ENCODE results near the gene FRMD5.
"Not testable (repeated sequence)": the region's sequence is repeated elsewhere in the genome, so short reads cannot be mapped to it uniquely, and the experiment has no call there.

Gene FRMD5

GRCh38 chr15:43867096-43867495 lies 328.0 kb downstream of the FRMD5 start:
- Histone ChIP-seq H3K9ac (ENCODE audit: low read depth, low read length) (no peak overlapping the region), H3K4me1 (ENCODE audit: control insufficient read depth, insufficient read depth, low read length) (no peaks in the 10 kb centered on the region), H3K36me3 (ENCODE audit: insufficient read depth, low read length) (peaks cover 4% of the 10 kb centered on the region), H3K27me3 (ENCODE audit: control insufficient read depth, insufficient read depth, low read length) (no peaks in the 10 kb centered on the region), H3K4me3 (ENCODE audit: low read length) (no peak overlapping the region), H3K9me3 (replicated peaks; ENCODE audit: low read length) (no peaks in the 10 kb centered on the region), H3K4me2 (ENCODE audit: low read length) (no peak overlapping the region)

- not testable (repeated sequence) for H3K36me3 ChIP-seq (ENCODE audit: insufficient read depth, low read length); H3K4me3 ChIP-seq (ENCODE audit: low read length); H3K9me3 ChIP-seq (replicated peaks; ENCODE audit: low read length); H3K4me2 ChIP-seq (ENCODE audit: low read length); H3K9ac ChIP-seq (ENCODE audit: low read depth, low read length); H3K4me1 ChIP-seq (ENCODE audit: control insufficient read depth, insufficient read depth, low read length); H3K27me3 ChIP-seq (ENCODE audit: control insufficient read depth, insufficient read depth, low read length)
Measured at GRCh38 chr15:43866636-43867035, 328.4 kb downstream of the FRMD5 start.

GRCh38 chr15:43859546-43859945 lies 335.5 kb downstream of the FRMD5 start:
- Histone ChIP-seq H3K36me3 (ENCODE audit: insufficient read depth, low read length) (peaks cover 9% of the 10 kb centered on the region), H3K27me3 (ENCODE audit: control insufficient read depth, insufficient read depth, low read length) (no peaks in the 10 kb centered on the region), H3K4me3 (ENCODE audit: low read length) (no peak overlapping the region), H3K4me2 (ENCODE audit: low read length) (no peak overlapping the region), H3K9ac (ENCODE audit: low read depth, low read length) (no peak overlapping the region), H3K4me1 (ENCODE audit: control insufficient read depth, insufficient read depth, low read length) (no peaks in the 10 kb centered on the region), H3K9me3 (replicated peaks; ENCODE audit: low read length) (no peaks in the 10 kb centered on the region)

- no peak overlapping the region for H3K4me2 ChIP-seq (ENCODE audit: low read length)
- H3K36me3 ChIP-seq (ENCODE audit: insufficient read depth, low read length), result peaks cover 14% of the 10 kb centered on the region
- H3K9ac ChIP-seq (ENCODE audit: low read depth, low read length), result no peak overlapping the region
- H3K4me3 ChIP-seq (ENCODE audit: low read length), result no peak overlapping the region
- H3K9me3 ChIP-seq (replicated peaks; ENCODE audit: low read length), result no peaks in the 10 kb centered on the region
- H3K27me3 ChIP-seq (ENCODE audit: control insufficient read depth, insufficient read depth, low read length), result no peaks in the 10 kb centered on the region
- no peaks in the 10 kb centered on the region for H3K4me1 ChIP-seq (ENCODE audit: control insufficient read depth, insufficient read depth, low read length)
Measured at GRCh38 chr15:43854801-43855200, 340.3 kb downstream of the FRMD5 start.

GRCh38 chr15:43852607-43853006 lies 342.5 kb downstream of the FRMD5 start:
- H3K27me3 ChIP-seq (ENCODE audit: control insufficient read depth, insufficient read depth, low read length), result no peaks in the 10 kb centered on the region
- peaks cover 4% of the 10 kb centered on the region for H3K36me3 ChIP-seq (ENCODE audit: insufficient read depth, low read length)
- no peak overlapping the region for H3K4me3 ChIP-seq (ENCODE audit: low read length)

GRCh38 chr15:43851251-43851650 lies 343.8 kb downstream of the FRMD5 start:
- Histone ChIP-seq H3K36me3 (ENCODE audit: insufficient read depth, low read length) (peaks cover 4% of the 10 kb centered on the region), H3K9ac (ENCODE audit: low read depth, low read length) (no peak overlapping the region), H3K4me2 (ENCODE audit: low read length) (no peak overlapping the region), H3K27me3 (ENCODE audit: control insufficient read depth, insufficient read depth, low read length) (no peaks in the 10 kb centered on the region), H3K9me3 (replicated peaks; ENCODE audit: low read length) (no peaks in the 10 kb centered on the region), H3K4me3 (ENCODE audit: low read length) (no peak overlapping the region), H3K4me1 (ENCODE audit: control insufficient read depth, insufficient read depth, low read length) (no peaks in the 10 kb centered on the region)

More at GRCh38 chr15:43852607-43853006, 342.5 kb downstream of the FRMD5 start:
- no peaks in the 10 kb centered on the region for H3K9me3 ChIP-seq (replicated peaks; ENCODE audit: low read length)
- H3K4me2 ChIP-seq (ENCODE audit: low read length), result no peak overlapping the region
- H3K4me1 ChIP-seq (ENCODE audit: control insufficient read depth, insufficient read depth, low read length), result no peaks in the 10 kb centered on the region
- no peak overlapping the region for H3K9ac ChIP-seq (ENCODE audit: low read depth, low read length)

- Histone ChIP-seq H3K9me3 (replicated peaks; ENCODE audit: low read length) (no peaks in the 10 kb centered on the region), H3K9ac (ENCODE audit: low read depth, low read length) (no peak overlapping the region), H3K4me2 (ENCODE audit: low read length) (no peak overlapping the region), H3K4me1 (ENCODE audit: control insufficient read depth, insufficient read depth, low read length) (no peaks in the 10 kb centered on the region), H3K27me3 (ENCODE audit: control insufficient read depth, insufficient read depth, low read length) (no peaks in the 10 kb centered on the region), H3K4me3 (ENCODE audit: low read length) (no peak overlapping the region), H3K36me3 (ENCODE audit: insufficient read depth, low read length) (no peaks in the 10 kb centered on the region)
Measured at GRCh38 chr15:43845421-43845820, 349.6 kb downstream of the FRMD5 start.

GRCh38 chr15:43832485-43832884 lies 362.6 kb downstream of the FRMD5 start:
- H3K27me3 ChIP-seq (ENCODE audit: control insufficient read depth, insufficient read depth, low read length); H3K4me3 ChIP-seq (ENCODE audit: low read length); H3K9me3 ChIP-seq (replicated peaks; ENCODE audit: low read length); H3K4me2 ChIP-seq (ENCODE audit: low read length); H3K9ac ChIP-seq (ENCODE audit: low read depth, low read length): not testable (repeated sequence)
- Histone ChIP-seq H3K36me3 (ENCODE audit: insufficient read depth, low read length) (peaks cover 10% of the 10 kb centered on the region), H3K4me1 (ENCODE audit: control insufficient read depth, insufficient read depth, low read length) (peaks cover 13% of the 10 kb centered on the region)

GRCh38 chr15:43831519-43832052 lies 363.5 kb downstream of the FRMD5 start:
- H3K9ac ChIP-seq (ENCODE audit: low read depth, low read length); H3K27me3 ChIP-seq (ENCODE audit: control insufficient read depth, insufficient read depth, low read length); H3K4me2 ChIP-seq (ENCODE audit: low read length); H3K4me3 ChIP-seq (ENCODE audit: low read length); H3K36me3 ChIP-seq (ENCODE audit: insufficient read depth, low read length); H3K9me3 ChIP-seq (replicated peaks; ENCODE audit: low read length): not testable (repeated sequence)
- peaks cover 20% of the 10 kb centered on the region for H3K4me1 ChIP-seq (ENCODE audit: control insufficient read depth, insufficient read depth, low read length)

GRCh38 chr15:43830691-43831275 lies 364.3 kb downstream of the FRMD5 start:
- H3K4me1 ChIP-seq (ENCODE audit: control insufficient read depth, insufficient read depth, low read length), result peaks cover 25% of the 10 kb centered on the region
- H3K4me2 ChIP-seq (ENCODE audit: low read length); H3K27me3 ChIP-seq (ENCODE audit: control insufficient read depth, insufficient read depth, low read length); H3K4me3 ChIP-seq (ENCODE audit: low read length); H3K36me3 ChIP-seq (ENCODE audit: insufficient read depth, low read length); H3K9me3 ChIP-seq (replicated peaks; ENCODE audit: low read length); H3K9ac ChIP-seq (ENCODE audit: low read depth, low read length): not testable (repeated sequence)

- H3K9me3 ChIP-seq (replicated peaks; ENCODE audit: low read length); H3K36me3 ChIP-seq (ENCODE audit: insufficient read depth, low read length); H3K4me2 ChIP-seq (ENCODE audit: low read length); H3K9ac ChIP-seq (ENCODE audit: low read depth, low read length); H3K27me3 ChIP-seq (ENCODE audit: control insufficient read depth, insufficient read depth, low read length); H3K4me3 ChIP-seq (ENCODE audit: low read length): not testable (repeated sequence)
- H3K4me1 ChIP-seq (ENCODE audit: control insufficient read depth, insufficient read depth, low read length), result peaks cover 25% of the 10 kb centered on the region
Measured at GRCh38 chr15:43829951-43830540, 365.0 kb downstream of the FRMD5 start.

GRCh38 chr15:43828061-43828657 lies 366.9 kb downstream of the FRMD5 start:
- no peaks in the 10 kb centered on the region for H3K36me3 ChIP-seq (ENCODE audit: insufficient read depth, low read length)
- peak overlapping the region; percentile 88 for H3K4me3 ChIP-seq (ENCODE audit: low read length)
- no peaks in the 10 kb centered on the region for H3K9me3 ChIP-seq (replicated peaks; ENCODE audit: low read length)
- no peaks in the 10 kb centered on the region for H3K27me3 ChIP-seq (ENCODE audit: control insufficient read depth, insufficient read depth, low read length)
- H3K4me2 ChIP-seq (ENCODE audit: low read length), result peak overlapping the region; percentile 98
- peak overlapping the region; percentile 90 for H3K9ac ChIP-seq (ENCODE audit: low read depth, low read length)
- H3K4me1 ChIP-seq (ENCODE audit: control insufficient read depth, insufficient read depth, low read length), result peaks cover 30% of the 10 kb centered on the region

Data from skeletal muscle satellite cell (primary cell).